ENCODE data around the gene SOHLH1.

Gene SOHLH1

GRCh38 chr9:135714242-135715055 is 15.2 kb upstream of the SOHLH1 start:
- Histone ChIP-seq H3K4me3 (ENCODE audit: low read depth, low read length, poor library complexity, severe bottlenecking) (no peak overlapping the region), H3K36me3 (ENCODE audit: insufficient read depth, low read length) (no peaks in the 10 kb centered on the region), H3K4me2 (ENCODE audit: low read length) (no peak overlapping the region), H3K9me2 (ENCODE audit: low read depth, low read length) (no peaks in the 10 kb centered on the region), H3K4me1 (ENCODE audit: insufficient read depth, low read length, severe bottlenecking) (no peaks in the 10 kb centered on the region), H3K9ac (ENCODE audit: low read length) (no peak overlapping the region), H3F3A (ENCODE audit: insufficient read depth, low read length) (no peaks in the 10 kb centered on the region), H3K27ac (ENCODE audit: low read depth, low read length, poor library complexity, severe bottlenecking) (no peak overlapping the region), H4K20me1 (ENCODE audit: insufficient read depth, low read length) (no peaks in the 10 kb centered on the region), H3K27me3 (ENCODE audit: insufficient read depth, low read length) (no peaks in the 10 kb centered on the region), H3K79me2 (ENCODE audit: insufficient read depth, low read length) (no peaks in the 10 kb centered on the region), H2AFZ (ENCODE audit: low read length) (no peak overlapping the region), H3K9me3 (ENCODE audit: low read length) (no peaks in the 10 kb centered on the region)
- TF ChIP-seq CTCF (IDR thresholded peaks at IDR 0.05; ENCODE audit: low read length) (no peak), EZH2 (IDR thresholded peaks at IDR 0.05; ENCODE audit: borderline replicate concordance, low read length) (no peak)

- no peaks in the 10 kb centered on the region for H3K9me3 ChIP-seq (ENCODE audit: low read length)
- no peak overlapping the region for H3K9ac ChIP-seq (ENCODE audit: low read length)
- TF ChIP-seq EZH2 (IDR thresholded peaks at IDR 0.05; ENCODE audit: borderline replicate concordance, low read length) (no peak), CTCF (IDR thresholded peaks at IDR 0.05; ENCODE audit: low read length) (no peak)
- no peaks in the 10 kb centered on the region for H3K27me3 ChIP-seq (ENCODE audit: insufficient read depth, low read length)
- no peak overlapping the region for H3K27ac ChIP-seq (ENCODE audit: low read depth, low read length, poor library complexity, severe bottlenecking)
- H3K36me3 ChIP-seq (ENCODE audit: insufficient read depth, low read length) = no peaks in the 10 kb centered on the region
- no peaks in the 10 kb centered on the region for H3F3A ChIP-seq (ENCODE audit: insufficient read depth, low read length)
- H3K79me2 ChIP-seq (ENCODE audit: insufficient read depth, low read length) = no peaks in the 10 kb centered on the region
- H3K4me3 ChIP-seq (ENCODE audit: low read depth, low read length, poor library complexity, severe bottlenecking) = no peak overlapping the region
- H3K4me1 ChIP-seq (ENCODE audit: insufficient read depth, low read length, severe bottlenecking) = no peaks in the 10 kb centered on the region
- no peak overlapping the region for H3K4me2 ChIP-seq (ENCODE audit: low read length)
- H4K20me1 ChIP-seq (ENCODE audit: insufficient read depth, low read length) = no peaks in the 10 kb centered on the region
- H2AFZ ChIP-seq (ENCODE audit: low read length) = no peak overlapping the region
- H3K9me2 ChIP-seq (ENCODE audit: low read depth, low read length) = no peaks in the 10 kb centered on the region
Measured at GRCh38 chr9:135712613-135713295, 13.5 kb upstream of the SOHLH1 start.

GRCh38 chr9:135711881-135712280 is 12.6 kb upstream of the SOHLH1 start:
- H3K4me1 ChIP-seq (ENCODE audit: insufficient read depth, low read length, severe bottlenecking) = no peaks in the 10 kb centered on the region
- no peaks in the 10 kb centered on the region for H4K20me1 ChIP-seq (ENCODE audit: insufficient read depth, low read length)
- no peak overlapping the region for H2AFZ ChIP-seq (ENCODE audit: low read length)
- H3K4me3 ChIP-seq (ENCODE audit: low read depth, low read length, poor library complexity, severe bottlenecking) = no peak overlapping the region
- no peaks in the 10 kb centered on the region for H3F3A ChIP-seq (ENCODE audit: insufficient read depth, low read length)
- H3K27me3 ChIP-seq (ENCODE audit: insufficient read depth, low read length) = no peaks in the 10 kb centered on the region
- no peaks in the 10 kb centered on the region for H3K9me3 ChIP-seq (ENCODE audit: low read length)
- TF ChIP-seq EZH2 (IDR thresholded peaks at IDR 0.05; ENCODE audit: borderline replicate concordance, low read length) (no peak), CTCF (IDR thresholded peaks at IDR 0.05; ENCODE audit: low read length) (no peak)
- H3K4me2 ChIP-seq (ENCODE audit: low read length) = no peak overlapping the region
- H3K27ac ChIP-seq (ENCODE audit: low read depth, low read length, poor library complexity, severe bottlenecking) = no peak overlapping the region
- no peaks in the 10 kb centered on the region for H3K9me2 ChIP-seq (ENCODE audit: low read depth, low read length)
- no peaks in the 10 kb centered on the region for H3K79me2 ChIP-seq (ENCODE audit: insufficient read depth, low read length)
- no peaks in the 10 kb centered on the region for H3K36me3 ChIP-seq (ENCODE audit: insufficient read depth, low read length)
- H3K9ac ChIP-seq (ENCODE audit: low read length) = no peak overlapping the region

All from OCI-LY1 (cell line).